Measurements from ENCODE around the gene PPFIBP2.
A peak's percentile ranks its signal among the peaks of the same experiment; 100 is the strongest.
"Not testable (repeated sequence)": the region's sequence is repeated elsewhere in the genome, so short reads cannot be mapped to it uniquely, and the experiment has no call there.

The PPFIBP2 gene

GRCh38 chr11:7500251-7500650 lies 13.5 kb upstream of the PPFIBP2 start:
- no peak for DNase-seq

- DNase-seq, result no peak
These were observed 12.5 kb upstream of the PPFIBP2 start for GRCh38 chr11:7501251-7501650.

- no peak for DNase-seq
These were observed 11.9 kb upstream of the PPFIBP2 start for GRCh38 chr11:7501894-7502293.

- DNase-seq, result no peak
These were observed 7.6 kb upstream of the PPFIBP2 start for GRCh38 chr11:7506243-7506642.

GRCh38 chr11:7508087-7508486 lies 5.7 kb upstream of the PPFIBP2 start:
- no peak for DNase-seq

GRCh38 chr11:7509966-7510365 lies 3.8 kb upstream of the PPFIBP2 start:
- DNase-seq, result no peak

- peak; percentile 19 for DNase-seq
These were observed 2.4 kb upstream of the PPFIBP2 start for GRCh38 chr11:7511401-7511800.

- no peak for DNase-seq
These were observed 1.1 kb upstream of the PPFIBP2 start for GRCh38 chr11:7512525-7513233.

GRCh38 chr11:7514099-7514591 lies 346 bp downstream of the PPFIBP2 start:
- no peak for DNase-seq

GRCh38 chr11:7515447-7515886 lies 1.7 kb downstream of the PPFIBP2 start:
- no peak for DNase-seq

GRCh38 chr11:7516475-7516874 lies 2.7 kb downstream of the PPFIBP2 start:
- no peak for DNase-seq

- not testable (repeated sequence) for DNase-seq
These were observed 3.9 kb downstream of the PPFIBP2 start for GRCh38 chr11:7517743-7518142.

GRCh38 chr11:7518811-7519562 lies 5.2 kb downstream of the PPFIBP2 start:
- no peak for DNase-seq

- DNase-seq, result no peak
These were observed 6.5 kb downstream of the PPFIBP2 start for GRCh38 chr11:7520011-7520942.

GRCh38 chr11:7520981-7521487 lies 7.2 kb downstream of the PPFIBP2 start:
- DNase-seq, result no peak

- DNase-seq, result no peak
These were observed 8.3 kb downstream of the PPFIBP2 start for GRCh38 chr11:7522121-7522520.

GRCh38 chr11:7522546-7522945 lies 8.7 kb downstream of the PPFIBP2 start:
- no peak for DNase-seq

- DNase-seq, result no peak
These were observed 9.8 kb downstream of the PPFIBP2 start for GRCh38 chr11:7523416-7524210.

- DNase-seq, result no peak
These were observed 10.8 kb downstream of the PPFIBP2 start for GRCh38 chr11:7524462-7525235.

- DNase-seq, result no peak
These were observed 11.6 kb downstream of the PPFIBP2 start for GRCh38 chr11:7525424-7525823.

GRCh38 chr11:7527029-7527428 lies 13.2 kb downstream of the PPFIBP2 start:
- no peak for DNase-seq

Measured in eye (tissue), 1 donor.